ENCODE results near the gene TNFAIP8L3. TPM values are rescaled to one million over a fixed set of nuclear protein-coding genes. Genes with fewer than 3 reads are reported as not detected.

Gene TNFAIP8L3
- polyA plus RNA-seq, 2 of the 4 experiments (the other 2 are of a cell fraction) = 0.26 to 1.8 TPM

- CTCF ChIA-PET = interaction anchor here (0.6 to 0.9 kb wide), 2 partner anchors 14 to 113 kb away, joined by 3 read pairs; no protein-coding TSS in a partner anchor
- 81% methylated on average over 3 of the region's 3 CpGs for WGBS (ENCODE audit: missing lambda C conversion rate)
- no peak for TF ChIP-seq RAD21 (conservative IDR thresholded peaks at IDR 0.05 in 1 of 2, IDR thresholded peaks at IDR 0.05 in 1 of 2)
- no peak for TF ChIP-seq JUNB (IDR thresholded peaks at IDR 0.05)
- no peak for TF ChIP-seq FOSB (CRISPR knock-in tag; IDR thresholded peaks at IDR 0.05)
- TF ChIP-seq JUN (IDR thresholded peaks at IDR 0.05) = no peak
- TF ChIP-seq CBX2 (IDR thresholded peaks at IDR 0.05; ENCODE audit: borderline replicate concordance, low read depth) = no peak
- no peak for TF ChIP-seq POLR2A (IDR thresholded peaks at IDR 0.05; ENCODE audit: low read length)
- no peak for TF ChIP-seq TP53 (CRISPR knock-in tag; IDR thresholded peaks at IDR 0.05)
- TF ChIP-seq RARB (CRISPR knock-in tag; IDR thresholded peaks at IDR 0.05) = no peak
- no peak for TF ChIP-seq USF2 (IDR thresholded peaks at IDR 0.05)
- TF ChIP-seq HOXB13 (CRISPR knock-in tag; IDR thresholded peaks at IDR 0.05; ENCODE audit: low read depth) = no peak
- no peak for TF ChIP-seq RFX5 (IDR thresholded peaks at IDR 0.05)
- no peak for TF ChIP-seq CBX8 (IDR thresholded peaks at IDR 0.05)
- Histone ChIP-seq H3K4me1 (peaks cover 16% of the 10 kb centered on the region), H3K4me3 (no peak overlapping the region), H3K27ac (no peak overlapping the region), H3K9me3 (no peaks in the 10 kb centered on the region), H3K4me2 (no peak overlapping the region)
- DNase-seq (ENCODE audit: low read depth in 1 of 2, low spot score in 1 of 2) (no peak), FAIRE-seq (no peak), ATAC-seq (no peak)
- POLR2A ChIA-PET = no interaction called here
These were observed 69.3 kb downstream of the TNFAIP8L3 start for GRCh38 chr15:51025454-51025846.

GRCh38 chr15:51024735-51025453, 69.8 kb downstream of the TNFAIP8L3 start:
- POLR2A ChIA-PET = no interaction called here
- FAIRE-seq = no peak
- Histone ChIP-seq H3K9me3 (no peaks in the 10 kb centered on the region), H3K4me3 (no peak overlapping the region), H3K27ac (no peak overlapping the region), H3K4me1 (peaks cover 10% of the 10 kb centered on the region), H3K4me2 (no peak overlapping the region)
- TF ChIP-seq POLR2A (IDR thresholded peaks at IDR 0.05; ENCODE audit: low read length) (no peak), RARB (CRISPR knock-in tag; IDR thresholded peaks at IDR 0.05) (no peak)
- WGBS (ENCODE audit: missing lambda C conversion rate) = 83% methylated on average over 4 of the region's 4 CpGs
- CTCF ChIA-PET = interaction anchor here (0.6 to 1.3 kb wide), 4 partner anchors 14 to 112 kb away, joined by 3 read pairs; no protein-coding TSS in a partner anchor
- ATAC-seq = no peak
- no peak for DNase-seq (ENCODE audit: low read depth in 1 of 2, low spot score in 1 of 2)

DNA sequence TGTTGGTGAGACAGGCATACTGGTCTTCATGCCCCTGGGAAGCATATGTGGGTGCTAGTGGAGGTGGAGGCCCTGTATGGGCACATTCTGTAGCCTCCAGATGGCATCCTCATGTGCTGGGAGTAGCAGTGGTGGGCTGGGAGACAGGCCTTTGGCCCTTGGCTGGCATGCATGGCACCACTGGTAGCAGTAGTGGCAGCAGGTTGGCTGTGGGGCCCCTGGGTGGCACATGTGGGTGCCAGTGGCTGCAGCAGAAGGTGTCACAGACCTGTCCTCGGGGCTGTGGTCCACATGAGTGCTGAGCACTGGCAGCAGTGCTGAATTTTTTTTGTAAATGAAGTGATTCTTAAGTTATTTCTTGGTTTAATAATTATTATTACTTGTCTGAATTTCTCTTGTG, 71.2 kb downstream of the TNFAIP8L3 start:
- H3K9me3 ChIP-seq = peaks cover 10% of the 10 kb centered on the region; the same call in 1 of the 3 replicates
- FAIRE-seq (no peak), DNase-seq (ENCODE audit: low read depth in 1 of 2, low spot score in 1 of 2) (no peak), ATAC-seq (no peak)
- no peak overlapping the region for H3K4me2 ChIP-seq
- H3K4me3 ChIP-seq = no peak overlapping the region
- CTCF ChIA-PET = interaction anchor here (1.3 kb wide), 1 partner anchor 14 kb away, joined by 3 read pairs; no protein-coding TSS in a partner anchor
- TF ChIP-seq RARB (CRISPR knock-in tag; IDR thresholded peaks at IDR 0.05) (no peak), MYC (IDR thresholded peaks at IDR 0.05; ENCODE audit: borderline replicate concordance, low read length) (no peak), ELK1 (IDR thresholded peaks at IDR 0.05; ENCODE audit: low read depth, low read length) (no peak), CHD2 (IDR thresholded peaks at IDR 0.05; ENCODE audit: low read length, partially characterized antibody) (no peak), MAZ (IDR thresholded peaks at IDR 0.05; ENCODE audit: borderline replicate concordance, low read depth, low read length) (no peak), RFX5 (IDR thresholded peaks at IDR 0.05) (no peak), CBX8 (IDR thresholded peaks at IDR 0.05) (no peak), JUN (IDR thresholded peaks at IDR 0.05) (no peak), KDM1A (IDR thresholded peaks at IDR 0.05; ENCODE audit: low read depth) (no peak), TP53 (CRISPR knock-in tag; IDR thresholded peaks at IDR 0.05) (no peak), EP300 (IDR thresholded peaks at IDR 0.05) (no peak), BHLHE40 (IDR thresholded peaks at IDR 0.05; ENCODE audit: low read depth, low read length) (no peak), RAD21 (conservative IDR thresholded peaks at IDR 0.05 in 1 of 2, IDR thresholded peaks at IDR 0.05 in 1 of 2) (no peak), NFE2L2 (conservative IDR thresholded peaks at IDR 0.05; ENCODE audit: low read length) (no peak), MAFK (IDR thresholded peaks at IDR 0.05; ENCODE audit: partially characterized antibody) (no peak), KDM5A (IDR thresholded peaks at IDR 0.05) (no peak)
- TF ChIP-seq, protein P1, sequence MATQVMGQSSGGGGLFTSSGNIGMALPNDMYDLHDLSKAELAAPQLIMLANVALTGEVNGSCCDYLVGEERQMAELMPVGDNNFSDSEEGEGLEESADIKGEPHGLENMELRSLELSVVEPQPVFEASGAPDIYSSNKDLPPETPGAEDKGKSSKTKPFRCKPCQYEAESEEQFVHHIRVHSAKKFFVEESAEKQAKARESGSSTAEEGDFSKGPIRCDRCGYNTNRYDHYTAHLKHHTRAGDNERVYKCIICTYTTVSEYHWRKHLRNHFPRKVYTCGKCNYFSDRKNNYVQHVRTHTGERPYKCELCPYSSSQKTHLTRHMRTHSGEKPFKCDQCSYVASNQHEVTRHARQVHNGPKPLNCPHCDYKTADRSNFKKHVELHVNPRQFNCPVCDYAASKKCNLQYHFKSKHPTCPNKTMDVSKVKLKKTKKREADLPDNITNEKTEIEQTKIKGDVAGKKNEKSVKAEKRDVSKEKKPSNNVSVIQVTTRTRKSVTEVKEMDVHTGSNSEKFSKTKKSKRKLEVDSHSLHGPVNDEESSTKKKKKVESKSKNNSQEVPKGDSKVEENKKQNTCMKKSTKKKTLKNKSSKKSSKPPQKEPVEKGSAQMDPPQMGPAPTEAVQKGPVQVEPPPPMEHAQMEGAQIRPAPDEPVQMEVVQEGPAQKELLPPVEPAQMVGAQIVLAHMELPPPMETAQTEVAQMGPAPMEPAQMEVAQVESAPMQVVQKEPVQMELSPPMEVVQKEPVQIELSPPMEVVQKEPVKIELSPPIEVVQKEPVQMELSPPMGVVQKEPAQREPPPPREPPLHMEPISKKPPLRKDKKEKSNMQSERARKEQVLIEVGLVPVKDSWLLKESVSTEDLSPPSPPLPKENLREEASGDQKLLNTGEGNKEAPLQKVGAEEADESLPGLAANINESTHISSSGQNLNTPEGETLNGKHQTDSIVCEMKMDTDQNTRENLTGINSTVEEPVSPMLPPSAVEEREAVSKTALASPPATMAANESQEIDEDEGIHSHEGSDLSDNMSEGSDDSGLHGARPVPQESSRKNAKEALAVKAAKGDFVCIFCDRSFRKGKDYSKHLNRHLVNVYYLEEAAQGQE (IDR thresholded peaks at IDR 0.05) = no peak
- WGBS (ENCODE audit: missing lambda C conversion rate) = 50% methylated on average over 1 of the region's 1 CpG
- no peak overlapping the region for H3K27ac ChIP-seq
- peaks cover 8% of the 10 kb centered on the region; the same call in 2 of the 3 replicates for H3K4me1 ChIP-seq
- POLR2A ChIA-PET = no interaction called here
